SHP77 treated with DMSO at 0.1 percent for 48 hours (cell line): Measurements from ENCODE around the gene MASTL.
"Not testable (repeated sequence)": the region's sequence is repeated elsewhere in the genome, so short reads cannot be mapped to it uniquely, and the experiment has no call there.

ENCODE experiments used
- DNase-seq: peaks from one replicate; lab custom pipeline; 2025; lab: John Stamatoyannopoulos, UW

The MASTL gene

DNA sequence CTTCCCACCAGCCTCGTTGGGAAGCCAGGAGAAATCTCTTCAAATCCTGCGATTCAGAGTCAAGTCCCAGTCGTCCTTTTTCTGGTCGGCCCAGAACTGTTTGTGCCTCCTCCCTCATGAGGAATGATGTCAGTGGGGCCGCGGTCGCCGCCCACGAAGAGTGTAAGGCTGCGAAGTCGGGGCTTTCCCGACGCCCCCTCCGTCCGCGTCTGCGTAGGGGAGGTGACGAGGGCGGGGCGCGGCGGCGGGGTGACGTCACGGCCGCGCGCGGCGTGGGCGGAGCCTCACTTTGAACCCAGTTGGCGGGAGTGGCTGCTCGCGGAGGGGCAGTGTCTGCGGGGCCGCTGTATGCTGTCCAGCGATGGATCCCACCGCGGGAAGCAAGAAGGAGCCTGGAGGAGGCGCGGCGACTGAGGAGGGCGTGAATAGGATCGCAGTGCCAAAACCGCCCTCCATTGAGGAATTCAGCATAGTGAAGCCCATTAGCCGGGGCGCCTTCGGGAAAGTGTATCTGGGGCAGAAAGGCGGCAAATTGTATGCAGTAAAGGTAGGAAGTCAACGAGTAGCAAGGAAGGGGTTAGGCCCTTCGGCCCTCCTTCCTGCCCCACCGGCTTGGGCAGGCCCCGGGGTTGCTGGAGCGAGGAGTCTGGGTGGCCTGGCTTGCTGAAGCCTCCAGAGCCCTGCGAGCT is at the start of gene MASTL:
MASTL (plus strand) TSS at position 287 of the 689 bp plus-strand sequence; CDS start at position 362, 75 bp downstream.
- DNase-seq: peak; percentile 59

DNA sequence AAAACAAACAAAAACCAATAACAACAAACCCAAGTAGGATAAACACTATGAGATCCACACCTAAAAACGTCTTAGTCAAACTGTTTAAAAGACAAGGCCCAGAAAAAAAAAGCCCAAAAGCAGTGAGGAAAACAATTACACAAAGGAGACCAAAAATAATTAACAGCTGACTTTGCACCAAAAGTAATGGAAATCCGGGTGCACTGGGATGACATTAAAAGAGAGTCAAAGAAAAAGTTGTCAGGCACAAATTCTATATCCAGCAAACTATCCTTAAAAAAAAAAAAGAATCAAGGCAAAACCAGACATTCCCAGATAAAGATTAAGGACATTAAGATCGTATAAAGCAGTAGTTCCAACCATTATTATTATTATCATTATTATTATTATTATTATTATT is 47.0 kb upstream of the MASTL start:
- no peak for DNase-seq

DNA sequence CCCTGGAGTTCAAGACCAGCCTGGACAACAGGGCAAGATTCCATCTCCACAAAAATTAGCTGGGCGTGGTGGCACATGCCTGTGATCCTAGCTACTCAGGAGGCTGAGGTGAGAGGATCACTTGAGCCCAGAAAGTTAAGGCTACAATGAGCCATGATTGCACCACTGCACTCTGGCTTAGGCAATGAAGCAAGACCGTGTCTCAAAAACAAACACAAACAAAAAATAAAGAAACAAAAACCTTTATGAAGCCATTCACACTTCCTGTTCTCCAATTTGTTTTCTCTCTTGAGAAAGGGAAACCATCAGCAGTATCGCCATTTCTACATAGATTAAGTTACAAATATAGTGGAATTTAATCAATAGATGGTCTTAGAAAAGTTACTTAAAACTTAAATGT is 20.8 kb upstream of the MASTL start:
- DNase-seq: no peak

DNA sequence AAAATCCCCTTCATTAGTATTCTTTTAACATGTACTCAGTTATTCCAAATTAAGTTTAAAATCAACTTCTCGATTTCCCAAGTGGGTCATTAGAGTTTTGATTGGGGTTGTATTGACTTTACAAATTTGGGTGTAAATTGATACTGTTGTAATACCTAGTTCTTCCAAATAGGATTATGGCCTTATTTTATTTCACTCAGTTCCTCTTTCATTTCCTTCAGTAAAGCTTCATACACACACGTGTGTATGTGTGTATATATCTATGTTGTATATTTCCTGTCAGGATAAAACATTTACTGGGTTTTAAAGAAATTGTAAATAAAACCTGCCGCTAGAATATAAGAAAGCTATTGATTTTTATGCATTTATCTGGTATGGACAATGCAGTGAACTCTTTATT is 16.9 kb upstream of the MASTL start:
- no peak for DNase-seq

DNA sequence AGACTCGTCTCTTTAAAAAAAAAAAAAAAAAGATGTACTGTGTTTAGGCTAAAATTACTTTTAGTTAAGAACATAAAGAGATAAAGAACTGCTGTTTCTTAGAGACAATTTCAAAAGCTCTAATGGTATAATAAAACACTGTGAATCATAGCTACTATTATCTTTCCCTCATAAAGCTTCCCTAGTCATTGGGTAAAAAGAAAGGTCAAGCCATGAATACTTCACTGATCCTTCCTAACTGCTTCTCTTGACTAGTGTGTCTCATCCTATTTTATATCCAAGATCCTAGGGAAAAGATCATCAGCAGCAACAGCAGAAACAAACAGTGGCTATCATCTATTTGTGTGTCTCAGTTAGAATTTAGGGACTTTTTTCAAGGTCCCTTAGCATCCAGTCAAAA is 11.5 kb upstream of the MASTL start:
- DNase-seq: no peak

DNA sequence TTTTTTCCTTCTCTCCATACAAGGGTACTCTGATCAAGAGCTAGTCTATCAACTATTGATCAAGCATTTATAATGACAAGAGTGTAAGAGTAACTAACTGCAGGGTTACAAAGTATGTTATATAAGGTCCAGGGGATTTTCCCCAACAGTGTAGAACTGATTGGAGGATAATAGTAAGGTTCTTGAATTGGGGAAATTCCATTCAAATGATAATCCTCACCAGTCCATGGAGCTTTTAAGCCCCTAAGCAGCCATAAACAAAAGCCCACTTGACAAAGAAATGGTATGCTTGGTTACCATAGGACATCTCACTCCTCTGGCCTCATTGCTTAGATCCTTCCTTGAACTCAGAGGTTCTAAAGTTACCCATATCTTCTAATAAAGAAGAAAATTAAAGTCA is 9.2 kb upstream of the MASTL start:
- no peak for DNase-seq

DNA sequence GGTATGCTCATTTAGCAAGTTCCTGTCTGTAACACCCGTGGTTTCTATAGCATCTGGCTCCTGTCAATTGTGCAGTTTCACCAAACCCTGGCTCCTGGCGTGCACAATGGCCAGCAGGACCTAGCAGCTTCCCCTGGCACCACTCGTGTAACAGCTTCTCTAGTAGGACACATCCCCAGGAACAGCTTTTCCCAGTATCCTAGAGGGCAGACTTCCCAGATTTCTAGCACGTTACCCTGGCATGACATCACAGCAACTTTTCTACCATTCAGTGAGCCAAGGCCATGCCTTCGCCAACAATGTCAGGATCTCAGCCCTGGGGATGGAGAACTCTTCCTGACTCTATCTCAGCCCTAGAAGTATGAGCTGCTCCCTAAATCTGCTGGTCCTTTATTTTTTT is 7.5 kb upstream of the MASTL start:
- no peak for DNase-seq

DNA sequence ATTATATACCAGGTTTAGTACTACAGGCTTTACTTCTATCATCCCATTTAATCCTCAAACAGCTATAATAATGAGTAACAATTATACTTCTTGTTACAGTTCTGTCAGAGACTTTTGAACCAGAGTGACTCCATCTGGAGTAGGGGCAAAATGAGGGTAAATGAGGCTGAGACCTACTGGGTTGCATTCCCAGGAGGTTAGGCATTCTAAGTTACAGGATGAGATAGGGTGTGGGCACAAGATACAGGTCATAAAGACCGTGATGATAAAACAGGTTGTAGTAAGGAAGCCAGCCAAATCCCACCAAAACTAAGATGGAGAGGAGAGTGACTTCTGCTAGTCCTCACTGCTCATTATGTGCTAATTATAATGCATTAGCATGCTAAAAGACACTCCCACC is 4.9 kb upstream of the MASTL start:
- no peak for DNase-seq

DNA sequence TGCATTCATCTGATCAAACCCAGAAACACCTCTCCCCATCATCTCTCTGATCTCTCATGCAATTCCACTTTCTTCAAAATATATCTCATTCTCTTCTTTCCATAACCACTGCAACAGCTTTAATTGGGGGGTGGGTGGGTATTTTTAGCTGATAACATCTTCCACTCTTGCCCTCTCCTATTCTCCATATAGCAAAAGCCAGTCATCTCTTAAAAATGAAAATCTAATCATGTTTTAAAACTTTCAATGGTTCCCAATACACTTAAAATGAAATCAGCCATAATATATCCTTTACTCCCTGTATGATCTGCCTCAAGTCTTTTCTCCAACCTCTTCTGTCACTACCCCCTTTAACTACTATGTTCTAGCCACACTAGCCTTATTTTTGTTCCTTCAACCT is 2.5 kb upstream of the MASTL start:
- DNase-seq: no peak

DNA sequence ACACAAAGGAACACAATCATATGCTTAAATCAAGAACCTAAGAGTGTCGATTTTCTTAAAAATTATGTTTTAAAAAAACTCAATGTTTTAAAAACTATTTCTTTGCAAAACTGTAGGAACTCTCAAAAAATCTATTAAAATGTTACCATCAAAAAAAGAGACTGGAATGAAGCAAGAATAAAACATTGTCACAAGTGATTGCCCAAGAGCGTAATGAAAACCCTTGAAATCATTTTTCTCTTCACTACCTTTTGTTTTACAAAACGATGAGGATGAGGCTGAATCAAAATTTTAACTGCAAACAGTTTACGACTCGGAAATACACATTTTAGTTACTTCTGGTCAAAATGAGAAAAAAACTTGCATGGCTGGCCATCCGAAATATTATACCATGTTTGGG is 1.8 kb upstream of the MASTL start:
- DNase-seq: no peak

DNA sequence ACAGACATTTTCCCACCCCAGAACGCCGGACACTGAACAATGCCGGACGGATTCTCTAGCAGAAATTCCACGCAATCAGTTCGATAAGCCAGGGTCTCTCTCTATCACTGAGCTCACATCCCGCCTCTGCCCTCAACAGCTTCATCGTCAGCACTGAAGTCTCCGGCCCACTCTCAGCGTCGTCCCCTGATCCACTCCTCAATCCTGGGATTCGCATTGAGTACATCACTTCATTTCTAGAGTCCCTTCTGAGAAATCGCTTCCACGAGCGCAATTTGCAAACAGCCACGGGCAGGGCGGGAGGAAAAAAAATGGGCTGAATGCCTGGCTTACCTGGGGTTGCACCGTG is 1.3 kb upstream of the MASTL start:
- DNase-seq: no peak

DNA sequence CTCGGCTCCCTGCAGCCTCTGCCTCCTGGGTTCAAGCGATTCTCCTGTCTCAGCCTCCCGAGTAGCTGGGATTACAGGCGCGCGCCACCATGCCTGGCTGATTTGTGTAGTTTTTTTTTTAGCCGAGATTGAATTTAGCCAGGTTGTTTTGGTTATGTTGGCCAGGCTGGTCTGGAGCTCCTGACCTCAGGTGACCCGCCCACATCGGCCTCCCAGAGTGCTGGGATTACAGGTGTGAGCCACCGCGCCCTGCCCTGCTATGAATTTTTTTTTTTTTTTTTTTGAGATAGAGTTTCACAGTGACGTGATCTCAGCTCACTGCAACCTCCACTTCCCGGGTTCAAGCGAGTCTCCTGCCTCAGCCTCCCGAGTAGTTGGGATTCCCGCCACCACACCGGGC is 1.4 kb downstream of the MASTL start:
- DNase-seq: not testable (repeated sequence)

DNA sequence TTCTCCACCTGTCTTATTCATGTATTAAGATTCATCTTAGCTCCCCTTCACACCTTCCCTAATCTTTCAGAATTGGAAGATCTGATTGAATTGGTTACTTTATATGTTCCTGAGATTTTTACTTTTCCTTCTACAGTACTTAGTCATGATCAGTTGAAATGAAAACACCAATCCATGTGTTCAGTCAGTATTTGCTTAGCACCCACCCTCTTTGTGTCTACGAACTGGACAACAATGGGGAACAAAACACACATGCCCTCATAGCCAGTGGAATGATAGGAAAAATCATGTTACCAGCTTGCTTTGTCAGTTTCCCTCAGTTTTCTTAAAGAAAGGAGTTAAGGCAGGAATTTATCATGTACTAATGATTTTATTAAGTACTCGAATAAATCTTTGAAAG is 2.0 kb downstream of the MASTL start:
- DNase-seq: no peak

DNA sequence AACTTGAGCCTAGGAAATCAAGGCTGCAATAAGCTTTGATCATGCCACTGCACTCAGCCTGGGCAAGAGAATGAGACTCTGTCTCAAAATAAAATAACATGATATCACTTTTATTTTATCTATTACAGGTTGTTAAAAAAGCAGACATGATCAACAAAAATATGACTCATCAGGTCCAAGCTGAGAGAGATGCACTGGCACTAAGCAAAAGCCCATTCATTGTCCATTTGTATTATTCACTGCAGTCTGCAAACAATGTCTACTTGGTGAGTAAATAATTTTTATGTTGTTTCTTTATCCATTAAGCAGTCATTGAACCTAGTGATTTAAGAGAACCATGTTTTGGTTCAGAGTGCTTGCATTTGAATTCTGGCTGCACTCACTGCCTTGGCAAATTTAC is 3.3 kb downstream of the MASTL start:
- no peak for DNase-seq

DNA sequence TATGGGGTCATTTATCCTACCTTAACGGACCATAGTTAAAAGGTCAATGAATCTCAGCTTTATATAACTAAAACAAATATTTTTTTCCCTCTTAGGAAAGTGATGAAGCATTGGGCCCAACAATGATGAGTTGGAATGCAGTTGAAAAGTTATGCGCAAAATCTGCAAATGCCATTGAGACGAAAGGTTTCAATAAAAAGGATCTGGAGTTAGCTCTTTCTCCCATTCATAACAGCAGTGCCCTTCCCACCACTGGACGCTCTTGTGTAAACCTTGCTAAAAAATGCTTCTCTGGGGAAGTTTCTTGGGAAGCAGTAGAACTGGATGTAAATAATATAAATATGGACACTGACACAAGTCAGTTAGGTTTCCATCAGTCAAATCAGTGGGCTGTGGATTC is 14.7 kb downstream of the MASTL start:
- DNase-seq: no peak

DNA sequence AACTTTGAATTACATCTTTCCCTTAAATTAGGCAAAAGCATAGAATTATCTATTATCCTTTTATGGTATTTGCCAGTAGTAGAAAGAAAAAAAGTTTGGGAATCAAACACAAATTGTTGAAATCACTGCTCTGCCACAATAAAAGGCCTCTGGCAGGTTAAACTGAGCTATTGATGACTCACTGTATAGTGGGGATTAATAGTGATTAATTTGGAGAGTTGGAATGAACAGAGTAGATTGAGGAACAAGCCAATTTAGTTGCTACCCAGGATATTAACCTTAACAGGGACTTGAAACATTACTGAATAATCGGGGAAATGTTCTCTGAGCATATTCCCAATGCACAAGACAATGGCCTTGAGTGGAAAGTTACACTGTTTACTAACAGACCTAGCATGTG is 33.1 kb downstream of the MASTL start:
- no peak for DNase-seq

DNA sequence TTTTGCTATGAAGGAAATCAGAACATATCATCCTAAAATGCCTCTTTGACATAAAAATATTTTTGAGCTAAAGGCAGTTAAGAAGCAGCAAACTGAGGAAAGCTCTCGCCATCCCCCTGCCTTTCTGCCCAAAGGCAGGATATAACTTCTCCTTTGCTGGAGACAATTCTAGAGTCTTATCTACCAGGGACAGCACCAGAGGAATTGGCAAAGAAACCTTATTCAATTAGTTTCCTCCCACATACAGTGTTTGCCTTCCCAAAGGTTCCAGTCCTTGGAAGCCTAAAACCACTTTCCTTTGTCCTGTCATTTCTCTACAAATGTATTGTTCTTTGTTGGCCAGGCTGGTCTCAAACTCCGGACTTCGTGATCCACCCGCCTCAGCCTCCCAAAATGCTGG is 33.7 kb downstream of the MASTL start:
- DNase-seq: no peak

DNA sequence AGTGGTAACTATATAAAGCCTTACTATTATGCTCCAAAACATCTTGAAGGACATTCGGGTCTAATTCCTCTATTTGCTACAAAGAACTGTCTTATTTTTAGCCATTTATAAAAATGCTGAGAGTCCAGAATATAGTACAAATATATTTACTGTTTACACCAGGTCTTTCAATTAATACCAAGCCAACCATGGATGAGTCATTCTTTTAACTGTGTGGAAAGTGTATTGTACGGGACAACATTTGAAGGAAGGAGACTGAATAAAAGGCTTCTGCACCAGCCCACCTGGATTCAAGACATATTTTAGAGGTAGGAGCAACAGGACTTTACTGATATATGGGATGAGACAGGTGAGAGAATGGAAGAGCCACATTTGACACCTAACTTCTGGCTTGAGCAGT is 35.4 kb downstream of the MASTL start:
- DNase-seq: no peak

DNA sequence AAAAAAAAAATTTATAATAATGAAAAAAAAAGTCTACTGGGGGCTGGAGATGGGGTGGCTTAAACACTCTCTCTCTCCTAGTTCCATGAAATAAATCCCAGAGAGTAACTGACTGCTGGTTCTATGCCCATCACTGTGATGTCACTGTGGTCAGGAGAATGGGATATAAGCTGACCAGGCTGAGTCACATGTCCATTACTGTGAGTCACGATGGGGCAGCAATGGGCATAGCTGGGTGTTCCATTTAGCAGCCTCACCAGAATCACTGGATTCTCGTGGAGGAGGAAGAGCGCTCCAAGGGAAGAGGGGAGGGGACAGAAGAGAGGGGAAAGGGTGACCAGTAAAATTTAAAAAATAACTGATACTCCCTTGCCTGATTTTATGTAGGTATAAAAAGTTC is 37.1 kb downstream of the MASTL start:
- no peak for DNase-seq

DNA sequence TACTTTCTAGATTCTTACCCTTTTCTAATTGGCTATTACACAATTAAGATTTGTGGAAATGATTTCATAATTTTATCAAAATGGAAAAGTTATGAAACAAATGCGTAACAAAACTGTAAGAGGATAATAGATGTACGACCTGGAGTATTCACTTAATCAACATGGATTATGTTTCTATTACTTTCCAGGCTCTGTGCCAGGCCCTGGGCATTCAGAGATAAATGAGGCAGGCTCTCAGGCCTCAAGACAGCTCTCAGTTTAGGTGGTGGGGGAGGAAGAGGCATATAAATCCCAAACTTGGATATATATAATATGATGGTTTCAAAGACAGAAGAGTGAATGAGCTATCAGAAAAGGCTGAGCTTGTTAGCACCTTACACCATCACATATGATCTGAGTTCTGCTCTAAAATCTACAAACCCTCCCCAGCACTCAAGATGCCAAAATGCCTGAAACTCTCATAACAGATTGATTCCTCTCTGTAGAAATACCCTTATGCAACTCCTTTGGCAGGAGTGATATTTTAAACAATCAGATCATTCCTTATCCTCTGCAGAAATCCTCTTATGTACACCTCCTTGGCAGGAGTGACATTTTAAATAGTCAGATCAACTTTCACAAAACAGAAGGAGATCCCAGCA is 42.9 kb downstream of the MASTL start:
- DNase-seq: no peak

DNA sequence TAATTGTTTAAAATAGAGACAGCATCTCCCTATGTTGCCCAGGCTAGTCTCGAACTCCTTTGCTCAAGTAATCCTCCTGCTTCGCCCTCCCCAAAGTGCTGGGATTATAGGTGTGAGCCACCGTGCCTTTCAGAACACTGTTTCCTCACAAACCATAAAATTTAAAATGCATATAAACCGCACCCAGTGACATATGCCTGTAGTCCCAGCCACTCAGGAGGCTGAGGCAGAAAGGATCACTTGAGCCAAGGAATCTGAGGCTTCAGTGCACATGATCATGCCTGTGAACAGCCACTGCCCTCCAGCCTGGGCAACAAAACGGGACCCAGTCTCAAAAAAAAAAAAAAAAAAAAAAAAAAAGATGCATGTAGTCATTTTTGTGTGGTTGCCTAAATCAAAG is 48.7 kb downstream of the MASTL start:
- no peak for DNase-seq

DNA sequence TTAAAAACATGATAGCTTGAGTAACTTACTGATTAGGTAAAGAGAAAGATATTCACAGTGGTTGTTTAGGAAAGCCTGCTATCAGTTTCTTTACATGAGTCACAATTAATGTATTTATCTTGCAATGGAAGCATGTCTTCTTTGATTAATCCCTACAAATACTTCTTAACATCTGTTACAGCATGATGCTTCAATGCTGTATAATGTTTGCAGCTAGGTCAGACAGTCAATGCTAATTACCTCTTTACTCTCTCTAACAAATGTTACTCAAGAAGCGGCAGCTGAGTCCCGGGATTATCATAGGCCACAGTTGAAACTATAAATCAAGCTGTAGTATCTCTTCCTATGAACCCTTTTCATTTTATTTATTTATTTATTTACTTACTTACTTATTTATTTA is 52.2 kb downstream of the MASTL start:
- DNase-seq: no peak

DNA sequence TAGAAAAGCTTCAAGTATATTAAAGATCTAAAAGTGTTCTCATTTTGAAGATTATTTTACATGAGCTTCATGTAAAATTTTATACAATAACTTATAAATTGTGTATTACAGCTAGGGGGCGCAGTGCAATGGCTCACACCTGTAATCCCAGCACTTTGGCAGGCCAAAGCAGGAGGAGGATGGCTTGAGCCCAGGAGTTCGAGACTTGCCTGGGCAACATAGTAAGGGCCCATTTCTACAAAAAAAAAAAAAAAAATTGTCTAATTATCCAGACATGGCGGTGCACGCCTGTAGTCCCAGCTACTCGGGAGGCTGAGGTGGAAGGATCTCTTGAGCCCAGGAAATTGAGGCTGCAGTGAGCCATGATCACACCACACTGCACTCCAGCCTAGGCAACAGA is 68.8 kb downstream of the MASTL start:
- DNase-seq: no peak

DNA sequence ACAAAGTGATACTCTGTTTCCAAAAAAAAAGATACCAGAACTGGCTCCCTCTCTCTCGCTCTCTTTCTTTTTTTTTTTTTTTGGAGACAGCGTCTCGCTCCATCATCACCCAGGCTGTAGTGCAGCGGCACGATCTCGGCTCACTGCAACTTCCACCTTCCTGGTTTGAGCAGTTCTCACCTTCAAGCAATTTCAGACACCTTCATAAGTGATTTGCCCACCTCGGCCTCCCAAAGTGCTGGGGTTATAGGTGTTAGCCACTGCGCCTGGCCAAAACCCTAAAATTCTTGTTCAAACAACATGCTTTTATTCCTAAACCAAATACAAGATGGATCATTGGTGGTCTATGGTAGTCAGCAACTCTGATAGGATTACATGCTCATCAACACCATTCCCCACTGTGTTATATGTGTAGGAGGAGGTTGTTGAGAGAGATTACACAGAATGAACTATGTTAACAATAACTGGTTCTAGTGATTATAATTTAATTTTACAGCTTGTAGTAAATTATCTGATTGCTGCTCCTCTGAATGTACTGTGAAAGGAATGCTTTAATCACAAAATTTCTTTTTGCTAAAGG is 69.9 kb downstream of the MASTL start:
- no peak for DNase-seq
